NCI-H1436 treated with DMSO at 0.1 percent for 48 hours (cell line): Measurements from ENCODE around the gene PET100.
A peak's percentile ranks its signal among the peaks of the same experiment; 100 is the strongest.

ENCODE experiments used
- DNase-seq: peaks from one replicate; lab custom pipeline; 2025; lab: John Stamatoyannopoulos, UW

The PET100 gene, protein sequence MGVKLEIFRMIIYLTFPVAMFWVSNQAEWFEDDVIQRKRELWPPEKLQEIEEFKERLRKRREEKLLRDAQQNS

DNA sequence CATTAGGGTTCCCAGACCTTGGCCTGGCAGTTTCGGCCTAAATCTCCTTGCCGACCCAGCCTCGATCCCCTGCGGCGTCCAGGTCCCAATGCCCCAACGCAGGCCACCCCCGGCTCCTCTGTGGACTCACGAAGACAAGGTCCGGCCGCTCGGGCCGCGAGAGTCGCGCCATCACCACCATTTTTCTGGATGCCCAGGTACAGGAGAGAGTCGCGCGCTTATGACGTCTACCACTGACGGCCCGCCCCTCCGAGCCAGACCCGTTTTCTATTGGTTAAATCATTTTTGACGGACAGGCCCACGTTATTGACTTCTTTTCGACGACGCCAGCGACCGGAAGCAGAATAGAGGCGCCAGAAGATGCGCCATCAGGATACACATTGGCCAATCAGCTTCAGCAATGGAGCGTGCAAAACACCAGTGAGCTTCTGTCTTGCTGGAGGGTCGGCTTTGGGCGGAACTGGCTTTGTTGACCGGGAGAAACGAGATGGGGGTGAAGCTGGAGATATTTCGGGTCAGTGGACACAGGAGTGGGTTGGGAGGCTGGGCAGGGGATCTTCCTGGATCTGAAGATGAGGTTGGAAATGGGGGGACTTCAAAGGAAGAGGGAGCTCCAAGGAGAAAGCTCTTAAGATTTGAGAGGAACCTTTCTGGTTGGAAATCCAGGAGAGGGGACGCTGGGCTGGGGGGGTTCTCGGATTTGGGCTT is at the start of gene PET100, which contains the start of gene XAB2:
Gene PET100 (plus strand): TSS at position 447 of the 708 bp plus-strand sequence. CDS start 41 bp downstream, at position 488.
Gene XAB2 (minus strand): TSS at position 199 of the 708 bp plus-strand sequence. CDS start 18 bp downstream, at position 181.
- DNase-seq, result peak; percentile 94

DNA sequence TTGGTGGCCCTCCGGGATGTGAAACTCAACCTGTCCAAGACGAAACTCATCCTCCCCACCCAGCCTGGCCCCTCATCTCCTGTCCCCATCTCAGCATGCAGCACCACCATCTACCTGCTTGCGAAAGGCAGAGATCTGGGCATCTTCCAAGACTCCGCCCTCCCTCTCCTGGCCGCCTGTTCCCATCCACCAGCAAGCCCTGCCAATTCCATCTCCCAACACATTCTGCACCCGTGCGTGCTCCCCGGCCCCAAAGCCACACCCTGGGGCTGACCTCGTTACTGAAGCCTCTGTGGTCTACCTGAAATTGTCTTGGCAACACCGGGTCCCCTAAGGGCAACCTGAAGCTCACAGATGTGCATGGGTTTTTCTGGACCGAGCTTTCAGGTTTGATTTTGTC is 47.1 kb upstream of the PET100 start:
- DNase-seq, result no peak

DNA sequence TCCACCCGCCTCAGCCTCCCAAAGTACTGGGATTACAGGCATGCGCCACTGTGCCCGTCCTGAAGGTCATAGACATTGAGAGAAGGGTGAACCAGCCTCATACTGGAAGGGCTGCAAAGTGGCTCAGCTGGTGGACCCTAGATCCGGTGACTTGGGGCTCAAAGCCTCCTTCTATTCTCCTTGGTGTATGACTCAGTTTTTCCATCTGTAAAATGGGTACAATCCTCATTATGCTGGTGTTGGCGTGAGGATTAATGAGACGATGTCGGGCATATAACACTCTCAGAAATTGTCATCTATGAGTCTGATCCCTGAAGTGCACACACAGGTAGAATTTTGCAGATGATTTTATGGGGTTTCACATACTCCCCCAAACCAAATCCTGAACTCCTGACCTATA is 39.8 kb upstream of the PET100 start:
- DNase-seq, result no peak

DNA sequence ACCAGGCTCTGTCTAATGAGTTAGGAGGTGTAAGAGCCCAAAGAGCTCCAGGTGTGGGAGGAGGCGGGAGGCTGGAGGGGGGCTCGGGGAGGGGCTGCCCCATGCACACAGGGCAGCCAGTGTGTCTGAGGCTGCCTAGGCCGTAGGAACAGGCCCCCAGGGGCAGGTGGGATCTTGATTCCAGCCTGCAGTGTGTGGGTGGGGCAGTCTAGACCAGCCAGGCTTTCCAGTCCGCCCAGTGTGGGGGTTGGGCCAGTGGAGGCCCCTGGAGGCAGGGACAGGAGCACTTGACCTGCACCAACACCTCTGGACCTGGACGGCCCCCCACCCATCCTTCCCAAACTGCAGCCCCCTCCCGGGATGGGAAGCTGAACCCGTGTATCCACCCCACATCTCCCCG is 39.3 kb upstream of the PET100 start:
- DNase-seq, result no peak

DNA sequence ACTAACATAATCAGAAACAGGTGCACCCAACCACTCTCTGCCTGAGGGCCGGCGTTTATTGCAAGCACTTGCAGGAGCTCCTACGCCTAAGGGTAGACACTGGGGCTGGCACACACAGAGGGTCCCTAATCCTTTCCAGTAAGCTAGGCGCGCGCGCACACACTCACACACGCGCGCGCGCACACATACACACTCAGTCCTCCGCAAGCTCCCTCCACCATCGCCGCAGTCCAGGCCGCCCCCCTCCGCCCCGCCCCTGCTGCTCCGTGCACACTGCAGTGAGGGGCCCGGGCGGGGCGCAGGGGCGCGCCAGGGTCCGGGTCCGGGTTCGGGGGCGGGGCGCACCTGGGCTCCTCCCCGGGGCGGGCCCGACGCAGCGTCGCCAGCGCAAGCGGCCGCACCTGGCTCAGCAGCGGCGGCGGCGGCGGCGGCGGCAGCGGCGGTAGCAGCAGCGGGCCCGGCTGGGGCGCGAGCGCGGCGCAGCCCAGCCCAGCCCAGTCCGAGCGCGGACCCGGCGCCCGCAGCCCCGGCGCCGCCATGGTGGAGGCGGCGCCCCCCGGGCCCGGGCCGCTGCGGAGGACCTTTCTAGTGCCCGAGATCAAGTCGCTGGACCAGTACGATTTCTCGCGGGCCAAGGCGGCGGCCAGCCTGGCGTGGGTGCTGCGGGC is 34.0 kb upstream of the PET100 start, which contains the start of gene CAMSAP3:
Gene CAMSAP3 (plus strand): TSS at position 398 of the 668 bp plus-strand sequence. CDS start 140 bp downstream, at position 538.
- DNase-seq, result peak; percentile 25

DNA sequence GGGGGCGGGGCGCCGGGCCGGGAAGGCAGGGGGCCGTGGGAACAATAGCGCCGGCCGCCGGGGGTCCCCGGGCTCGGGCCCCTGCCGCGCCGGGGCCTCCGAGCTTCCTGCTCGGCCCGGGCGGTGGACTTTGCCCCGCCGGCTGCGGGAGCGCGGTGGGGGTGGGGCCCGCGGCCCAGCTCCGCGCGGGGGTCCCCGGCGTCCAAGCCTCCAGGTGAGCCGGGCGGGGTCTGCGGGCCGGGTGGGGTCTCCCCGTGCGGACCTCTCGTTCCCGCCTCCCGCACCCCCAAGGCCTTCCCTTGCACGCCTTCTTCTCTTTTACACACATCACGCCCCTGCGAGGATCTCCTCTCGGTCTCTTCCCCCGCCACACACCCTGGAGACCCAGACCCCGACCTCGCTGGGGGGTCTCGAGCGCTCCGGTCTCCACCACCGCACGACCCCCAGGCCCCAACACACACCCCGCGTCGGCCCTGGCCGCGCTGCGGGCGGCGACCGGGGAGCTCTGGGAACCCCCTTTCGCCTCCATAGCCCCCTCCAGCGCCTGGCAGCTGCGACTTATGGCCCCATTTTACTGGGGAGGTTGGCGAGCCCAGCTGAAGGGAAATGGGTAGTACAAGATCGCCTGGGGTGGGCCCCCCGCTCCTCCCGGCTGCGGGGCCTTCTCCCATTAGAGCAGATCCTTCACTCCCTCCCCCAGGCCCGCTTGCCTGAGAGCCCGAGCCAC is 33.2 kb upstream of the PET100 start:
- DNase-seq, result no peak

DNA sequence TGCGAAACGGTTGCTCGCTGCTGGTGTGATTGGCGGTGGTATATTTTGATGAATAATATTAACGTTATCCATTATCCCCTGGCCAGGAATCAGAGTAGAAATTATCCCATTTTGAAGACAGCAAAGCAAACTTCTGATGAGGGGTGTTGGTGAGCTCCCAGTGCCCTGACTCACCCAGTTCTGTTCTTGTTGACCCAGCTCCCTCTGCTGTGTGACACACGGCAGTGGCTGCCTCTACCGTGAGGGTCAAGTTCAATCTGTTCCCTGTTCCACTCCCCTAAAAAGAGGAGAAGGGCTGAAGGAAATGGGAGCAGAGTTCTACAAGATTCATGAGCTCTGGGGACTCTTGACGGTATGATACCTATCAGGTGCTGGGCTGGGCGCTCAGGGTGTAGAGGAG is 31.9 kb upstream of the PET100 start:
- no peak for DNase-seq

DNA sequence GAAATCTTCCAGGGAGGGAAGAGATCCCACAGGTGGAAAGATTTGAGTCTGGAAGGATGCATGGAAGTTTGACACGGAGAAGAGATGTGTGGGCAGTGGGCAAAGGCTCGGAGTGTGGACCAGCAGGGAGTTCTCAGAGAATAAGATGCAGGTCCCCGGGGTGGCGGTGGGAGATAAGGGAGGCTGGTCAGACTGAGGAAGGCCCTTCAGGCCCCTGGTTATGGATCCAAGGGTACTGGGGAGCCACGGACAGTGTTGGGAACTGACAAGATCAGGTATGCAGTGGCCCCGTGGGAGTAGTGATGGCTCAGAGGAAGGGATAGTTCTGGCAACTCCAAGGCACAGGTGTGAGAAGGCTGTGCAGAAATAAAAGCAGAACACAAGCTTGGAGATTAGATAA is 31.4 kb upstream of the PET100 start:
- no peak for DNase-seq

DNA sequence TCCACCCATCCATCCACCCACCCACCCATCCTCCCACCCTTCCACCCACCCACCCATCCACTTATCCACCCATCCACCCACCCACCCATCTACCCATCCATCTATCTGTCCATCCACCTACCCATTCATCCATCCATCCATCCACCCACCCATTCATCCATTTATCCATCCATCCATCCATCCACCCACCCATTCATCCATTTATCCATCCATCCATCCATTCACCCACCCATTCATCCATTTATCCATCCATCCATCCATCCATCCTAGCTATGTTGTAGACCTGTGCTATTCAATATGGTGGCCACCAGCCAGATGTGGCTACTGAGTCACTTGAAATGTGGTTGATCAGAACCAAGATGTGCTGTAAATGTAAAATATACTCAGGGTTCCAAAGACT is 28.9 kb upstream of the PET100 start:
- DNase-seq, result no peak

DNA sequence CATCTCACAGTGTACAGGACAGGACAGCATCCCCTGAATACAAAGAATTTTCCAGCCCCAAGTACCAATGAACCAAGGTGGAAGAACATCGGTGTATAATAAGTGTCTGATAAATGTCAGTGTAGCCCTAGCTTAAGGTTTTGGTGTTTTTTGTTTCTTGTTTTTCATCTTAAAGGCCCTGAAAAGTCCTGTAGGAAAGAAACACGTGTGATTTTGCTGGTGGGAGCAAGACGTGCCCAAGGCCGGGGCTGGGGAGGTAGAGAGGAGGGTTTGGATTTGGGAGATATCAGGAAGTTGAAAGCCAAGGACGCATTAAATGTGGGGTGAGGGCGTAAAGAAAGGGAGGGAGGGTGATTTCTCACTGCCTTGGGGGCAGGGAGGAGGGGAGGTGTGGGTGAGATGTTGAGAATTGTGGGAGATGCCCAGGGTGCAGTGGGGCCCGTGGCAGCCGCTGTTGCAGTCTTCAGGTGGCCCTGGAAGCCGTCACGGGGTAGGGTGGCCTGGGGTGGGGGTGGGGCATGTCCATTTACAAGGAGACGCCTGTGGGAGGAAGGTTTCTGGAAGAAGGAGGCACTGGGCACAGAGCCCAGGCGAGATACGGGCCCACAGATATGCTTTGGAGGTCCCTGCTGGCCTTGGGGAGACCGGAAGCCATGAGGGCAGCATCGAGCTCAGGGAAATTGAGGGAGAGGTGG is 27.2 kb upstream of the PET100 start:
- DNase-seq, result no peak

DNA sequence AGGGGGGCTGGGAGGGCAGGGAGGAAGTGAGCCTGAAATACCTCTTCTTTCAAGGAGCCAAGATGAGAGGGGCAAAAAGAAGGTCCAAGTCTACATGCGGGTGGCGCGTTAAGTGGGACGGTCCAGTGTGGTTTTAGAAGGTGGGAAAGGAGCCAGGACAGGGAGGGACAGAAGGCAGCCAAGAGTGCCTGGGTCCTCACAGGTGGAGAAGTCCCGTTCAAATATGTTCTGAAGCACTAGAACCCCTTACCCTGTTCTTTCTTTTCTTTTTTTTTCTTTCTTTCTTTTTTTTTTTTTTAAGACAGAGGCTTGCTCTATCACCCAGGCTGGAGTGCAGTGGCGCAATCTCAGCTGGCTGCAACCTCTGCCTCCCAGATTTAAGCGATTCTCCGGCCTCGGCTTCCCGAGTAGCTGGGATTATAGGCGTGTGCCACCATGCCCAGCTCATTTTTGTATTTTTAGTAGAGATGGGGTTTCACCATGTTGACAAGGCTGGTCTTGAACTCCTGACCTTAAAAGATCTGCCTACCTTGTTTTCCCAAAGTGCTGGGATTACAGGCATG is 26.6 kb upstream of the PET100 start:
- no peak for DNase-seq

DNA sequence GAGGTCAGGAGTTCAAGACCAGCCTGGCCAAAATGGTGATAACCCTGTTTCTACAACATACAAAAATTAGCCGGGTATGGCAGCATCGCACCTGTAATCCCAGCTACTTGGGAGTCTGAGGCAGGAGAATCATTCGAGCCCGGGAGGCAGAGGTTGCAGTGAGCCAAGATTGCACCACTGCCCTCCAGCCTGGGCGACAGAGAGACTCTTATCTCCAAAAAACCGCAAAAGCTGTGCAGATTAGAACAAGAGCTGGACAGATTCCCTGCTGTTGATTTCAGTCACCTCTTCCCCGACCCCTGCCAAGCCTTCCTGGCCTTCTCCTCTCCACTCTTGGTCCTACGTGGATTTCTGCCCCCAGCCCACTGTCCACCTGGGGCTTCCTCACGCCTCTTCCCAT is 25.7 kb upstream of the PET100 start:
- no peak for DNase-seq

DNA sequence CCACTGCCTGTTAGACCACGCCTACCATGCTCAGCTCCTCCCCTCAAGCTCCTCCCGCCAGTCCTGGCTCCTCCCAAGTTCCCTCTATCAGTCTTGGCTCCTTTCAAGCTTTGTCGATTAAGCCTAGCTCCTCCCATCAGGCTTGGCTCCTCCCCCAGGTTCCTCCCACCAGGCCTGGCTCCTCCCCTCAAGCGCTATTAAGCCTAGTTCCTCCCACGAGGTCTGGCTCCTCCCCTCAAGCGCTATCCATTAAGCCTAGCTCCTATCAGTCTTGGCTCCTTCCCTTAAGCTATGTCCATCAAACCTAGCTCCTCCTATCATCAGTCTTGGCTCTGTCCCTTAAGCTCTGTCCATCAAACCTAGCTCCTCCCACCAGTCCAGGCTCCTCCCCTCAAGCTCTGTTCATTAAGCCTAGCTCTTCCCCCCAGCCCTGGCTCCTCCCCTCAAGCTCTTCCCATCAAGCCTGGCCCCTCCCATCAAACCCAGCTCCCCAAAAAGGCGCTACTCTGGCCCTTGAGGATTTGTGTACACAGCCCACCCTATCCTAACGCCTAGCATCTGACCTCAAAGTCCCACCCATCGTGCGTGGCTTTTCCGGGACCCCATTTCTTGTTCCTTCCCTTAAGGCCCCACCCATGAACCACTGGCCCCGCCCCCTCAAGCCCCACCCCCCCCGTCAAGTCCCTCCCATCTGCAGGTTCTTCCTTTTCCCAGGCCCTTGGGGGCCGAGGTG is 23.9 kb upstream of the PET100 start:
- no peak for DNase-seq

DNA sequence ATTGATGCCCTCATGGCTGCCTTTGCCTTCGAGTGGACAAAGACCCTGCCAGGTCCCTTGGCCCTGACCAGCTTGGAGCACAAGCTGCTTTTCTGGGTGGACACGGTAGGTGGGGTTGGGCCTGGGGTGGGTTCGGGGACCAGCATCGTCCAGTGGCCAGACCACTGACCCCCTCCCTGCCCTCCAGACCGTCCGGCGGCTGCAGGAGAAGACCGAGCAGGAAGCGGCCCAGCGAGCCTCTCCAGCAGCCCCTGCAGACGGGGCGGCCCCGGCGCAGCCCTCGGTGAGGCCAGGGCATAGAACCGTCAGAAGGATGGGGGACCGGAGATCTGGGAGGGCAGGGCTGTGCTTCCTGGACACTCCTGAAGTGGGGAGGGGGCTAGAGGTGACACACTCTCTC is 23.3 kb upstream of the PET100 start:
- no peak for DNase-seq

DNA sequence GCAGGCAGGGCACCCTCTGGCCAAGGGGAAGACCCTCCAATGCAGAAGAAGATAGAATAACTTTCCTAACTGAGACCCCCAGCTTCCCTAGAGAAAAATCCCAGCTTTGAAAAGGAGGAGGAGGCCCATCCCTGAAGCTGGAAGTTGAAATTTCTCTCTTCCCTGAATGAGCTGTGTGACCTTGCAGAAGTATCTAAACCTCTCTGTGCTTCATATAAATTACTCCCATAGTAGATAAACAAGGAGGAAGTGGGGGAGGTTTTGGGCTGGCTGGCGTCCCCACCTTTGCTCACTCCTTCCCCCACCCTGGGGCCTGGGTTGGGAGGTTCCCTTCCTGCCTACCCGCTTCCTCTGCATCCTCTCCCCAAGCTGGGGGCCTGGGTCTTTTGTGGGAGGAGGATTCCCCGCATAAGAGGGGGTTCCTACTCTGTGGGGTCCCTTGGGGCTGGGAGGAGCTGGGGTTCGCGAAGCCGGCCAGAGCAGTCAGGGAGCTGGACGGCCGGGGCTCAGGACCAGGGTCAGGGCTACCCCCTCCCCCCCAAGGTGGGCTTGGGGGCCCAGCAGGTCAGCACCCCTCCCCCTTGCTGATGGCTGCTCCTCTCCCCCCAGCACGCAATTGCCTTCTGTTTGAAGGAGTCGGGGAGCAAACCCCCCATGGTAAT is 22.2 kb upstream of the PET100 start:
- DNase-seq, result no peak

DNA sequence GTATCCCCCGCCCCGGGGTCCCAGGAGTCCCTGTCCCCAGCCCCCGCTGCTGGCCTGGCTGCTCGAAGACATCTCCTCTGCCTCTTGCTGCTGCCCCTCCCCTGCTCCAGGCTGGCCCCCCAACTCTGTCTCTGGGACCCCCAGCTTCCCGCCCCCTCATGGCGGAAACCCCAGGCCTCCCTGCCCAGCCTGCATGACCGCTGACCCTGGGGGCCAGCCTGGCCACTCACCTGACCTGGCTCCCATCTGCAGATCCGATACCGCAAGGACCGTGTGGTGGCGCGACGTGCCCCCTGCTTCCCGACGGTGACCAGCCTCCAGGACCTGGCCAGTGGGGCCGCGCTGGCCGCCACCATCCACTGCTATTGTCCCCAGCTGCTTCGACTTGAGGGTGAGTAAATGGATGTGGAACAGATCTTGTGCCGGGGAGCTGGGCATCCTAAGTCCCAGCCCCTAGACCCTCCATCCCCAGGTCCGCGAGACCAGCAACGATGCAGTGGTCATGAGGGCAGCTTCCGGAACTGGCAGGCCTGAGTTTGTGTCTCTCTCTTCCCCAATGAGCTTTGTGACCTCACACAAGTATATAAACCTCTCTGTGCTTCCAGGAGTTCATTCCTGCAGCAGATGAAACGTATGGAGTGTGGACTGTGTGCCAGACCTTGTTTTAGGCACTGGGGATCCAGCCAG is 21.6 kb upstream of the PET100 start:
- DNase-seq, result no peak

DNA sequence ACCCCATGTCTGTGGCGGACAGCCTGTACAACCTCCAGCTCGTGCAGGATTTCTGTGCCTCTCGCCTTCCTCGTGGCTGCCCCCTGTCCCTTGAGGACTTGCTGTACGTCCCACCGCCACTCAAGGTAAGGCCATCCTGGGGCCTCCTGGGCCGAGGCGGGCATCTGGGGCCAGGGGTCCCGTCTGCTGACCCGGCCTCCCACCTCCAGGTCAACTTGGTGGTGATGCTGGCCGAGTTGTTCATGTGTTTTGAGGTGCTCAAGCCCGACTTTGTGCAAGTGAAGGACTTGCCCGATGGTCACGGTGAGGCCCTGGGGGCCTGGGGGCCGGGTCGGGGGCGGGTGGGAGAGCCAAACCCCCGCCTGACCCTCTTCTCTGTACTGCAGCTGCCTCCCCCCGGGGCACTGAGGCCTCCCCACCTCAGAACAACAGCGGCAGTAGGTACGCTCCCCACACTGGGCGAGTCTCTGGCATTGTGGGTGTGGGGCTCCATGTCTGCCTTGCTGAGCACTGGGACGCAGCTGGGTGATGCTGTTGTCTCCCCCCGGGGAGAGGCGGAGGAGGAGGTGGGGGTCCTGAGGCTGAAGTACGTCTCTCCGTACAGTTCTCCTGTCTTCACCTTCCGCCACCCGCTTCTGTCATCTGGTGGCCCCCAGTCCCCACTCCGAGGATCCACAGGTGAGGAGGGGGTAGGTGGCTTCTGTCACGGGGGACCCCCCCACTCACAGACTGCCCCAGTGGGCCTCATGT is 18.9 kb upstream of the PET100 start:
- no peak for DNase-seq

DNA sequence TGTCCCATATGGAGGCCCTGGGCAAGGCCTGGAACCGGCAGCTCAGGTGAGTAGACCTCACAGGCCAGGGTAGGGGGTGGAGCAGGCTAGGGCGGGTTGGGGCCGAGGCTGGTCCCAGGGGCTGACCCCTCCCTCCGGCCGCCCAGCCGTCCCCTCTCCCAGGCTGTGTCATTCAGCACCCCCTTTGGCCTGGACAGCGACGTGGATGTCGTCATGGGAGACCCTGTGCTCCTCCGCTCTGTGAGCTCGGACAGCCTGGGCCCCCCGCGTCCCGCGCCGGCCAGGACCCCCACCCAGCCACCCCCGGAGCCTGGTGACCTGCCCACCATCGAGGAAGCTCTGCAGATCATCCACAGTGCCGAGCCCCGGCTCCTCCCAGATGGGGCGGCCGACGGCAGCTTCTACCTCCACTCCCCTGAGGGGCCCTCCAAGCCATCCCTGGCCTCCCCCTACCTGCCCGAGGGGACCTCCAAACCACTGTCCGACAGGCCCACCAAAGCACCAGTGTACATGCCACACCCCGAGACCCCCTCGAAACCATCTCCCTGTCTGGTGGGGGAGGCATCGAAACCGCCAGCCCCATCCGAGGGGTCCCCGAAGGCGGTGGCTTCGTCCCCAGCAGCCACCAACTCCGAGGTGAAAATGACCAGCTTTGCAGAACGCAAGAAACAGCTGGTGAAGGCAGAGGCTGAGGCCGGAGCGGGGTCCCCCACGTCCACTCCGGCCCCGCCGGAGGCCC is 17.9 kb upstream of the PET100 start:
- no peak for DNase-seq
